ENCODE measurements around the gene TRPM2.

The TRPM2 gene

GRCh38 chr21:44354775-44355771, 1.7 kb downstream of the TRPM2 start:
- Histone ChIP-seq H3K27me3 (ENCODE audit: low read depth, low read length) (no peaks in the 10 kb centered on the region), H3K9me3 (ENCODE audit: insufficient read depth, low read length) (no peaks in the 10 kb centered on the region), H3K79me2 (ENCODE audit: low read length) (peaks cover 42% of the 10 kb centered on the region), H3K4me1 (ENCODE audit: low read length) (peaks cover 60% of the 10 kb centered on the region), H4K20me1 (ENCODE audit: insufficient read depth, low read length) (no peaks in the 10 kb centered on the region), H3K4me2 (ENCODE audit: low read length) (peak overlapping the region; percentile 92), H3K36me3 (replicated peaks; ENCODE audit: low read depth, low read length) (peaks cover 25% of the 10 kb centered on the region), H3K9ac (ENCODE audit: low read length) (peak overlapping the region; percentile 86), H3K27ac (ENCODE audit: low read length) (peak overlapping the region; percentile 96), H2AFZ (ENCODE audit: low read depth, low read length) (no peak overlapping the region), H3K4me3 (ENCODE audit: low read length) (peak overlapping the region; percentile 83)
- TF ChIP-seq CTCF (IDR thresholded peaks at IDR 0.05; ENCODE audit: low read depth, low read length), result no peak

- peaks cover 42% of the 10 kb centered on the region for H3K79me2 ChIP-seq (ENCODE audit: low read length)
- peaks cover 60% of the 10 kb centered on the region for H3K4me1 ChIP-seq (ENCODE audit: low read length)
- H3K27ac ChIP-seq (ENCODE audit: low read length), result peak overlapping the region; percentile 96
- peak overlapping the region; percentile 92 for H3K4me2 ChIP-seq (ENCODE audit: low read length)
- H4K20me1 ChIP-seq (ENCODE audit: insufficient read depth, low read length), result no peaks in the 10 kb centered on the region
- H3K9ac ChIP-seq (ENCODE audit: low read length), result peak overlapping the region; percentile 86
- H3K36me3 ChIP-seq (replicated peaks; ENCODE audit: low read depth, low read length), result peaks cover 25% of the 10 kb centered on the region
- no peak for TF ChIP-seq CTCF (IDR thresholded peaks at IDR 0.05; ENCODE audit: low read depth, low read length)
- TF ChIP-seq EZH2phosphoT487 (IDR thresholded peaks at IDR 0.05; ENCODE audit: low read depth), result no peak
- peak overlapping the region; percentile 83 for H3K4me3 ChIP-seq (ENCODE audit: low read length)
- H3K27me3 ChIP-seq (ENCODE audit: low read depth, low read length), result no peaks in the 10 kb centered on the region
- H2AFZ ChIP-seq (ENCODE audit: low read depth, low read length), result no peak overlapping the region
- no peaks in the 10 kb centered on the region for H3K9me3 ChIP-seq (ENCODE audit: insufficient read depth, low read length)
These were observed 2.7 kb downstream of the TRPM2 start for GRCh38 chr21:44356160-44356559.

- Histone ChIP-seq H3K27me3 (ENCODE audit: low read depth, low read length) (no peaks in the 10 kb centered on the region), H2AFZ (ENCODE audit: low read depth, low read length) (no peak overlapping the region), H3K4me1 (ENCODE audit: low read length) (peaks cover 60% of the 10 kb centered on the region), H3K9me3 (ENCODE audit: insufficient read depth, low read length) (no peaks in the 10 kb centered on the region), H3K4me2 (ENCODE audit: low read length) (peak overlapping the region; percentile 92), H3K9ac (ENCODE audit: low read length) (peak overlapping the region; percentile 86), H4K20me1 (ENCODE audit: insufficient read depth, low read length) (no peaks in the 10 kb centered on the region), H3K27ac (ENCODE audit: low read length) (peak overlapping the region; percentile 96), H3K4me3 (ENCODE audit: low read length) (peak overlapping the region; percentile 83), H3K36me3 (replicated peaks; ENCODE audit: low read depth, low read length) (peaks cover 25% of the 10 kb centered on the region), H3K79me2 (ENCODE audit: low read length) (peaks cover 42% of the 10 kb centered on the region)
- TF ChIP-seq CTCF (IDR thresholded peaks at IDR 0.05; ENCODE audit: low read depth, low read length) (no peak), EZH2phosphoT487 (IDR thresholded peaks at IDR 0.05; ENCODE audit: low read depth) (no peak)
These were observed 3.2 kb downstream of the TRPM2 start for GRCh38 chr21:44356636-44357035.

- Histone ChIP-seq H3K9me3 (ENCODE audit: insufficient read depth, low read length) (no peaks in the 10 kb centered on the region), H3K4me2 (ENCODE audit: low read length) (peak overlapping the region; percentile 60), H3K27me3 (ENCODE audit: low read depth, low read length) (no peaks in the 10 kb centered on the region), H3K9ac (ENCODE audit: low read length) (peak overlapping the region; percentile 70), H4K20me1 (ENCODE audit: insufficient read depth, low read length) (no peaks in the 10 kb centered on the region), H3K4me3 (ENCODE audit: low read length) (peak overlapping the region; percentile 35; the same call in 1 of the 2 replicates), H2AFZ (ENCODE audit: low read depth, low read length) (no peak overlapping the region), H3K79me2 (ENCODE audit: low read length) (peaks cover 42% of the 10 kb centered on the region), H3K36me3 (replicated peaks; ENCODE audit: low read depth, low read length) (peaks cover 25% of the 10 kb centered on the region), H3K4me1 (ENCODE audit: low read length) (peaks cover 59% of the 10 kb centered on the region), H3K27ac (ENCODE audit: low read length) (peak overlapping the region; percentile 96)
- no peak for TF ChIP-seq CTCF (IDR thresholded peaks at IDR 0.05; ENCODE audit: low read depth, low read length)
- no peak for TF ChIP-seq EZH2phosphoT487 (IDR thresholded peaks at IDR 0.05; ENCODE audit: low read depth)
These were observed 3.8 kb downstream of the TRPM2 start for GRCh38 chr21:44357064-44357837.

Data from OCI-LY3 (cell line).